ENCODE measurements around the gene PCED1B. TPM values are rescaled to one million over a fixed set of nuclear protein-coding genes. Genes with fewer than 3 reads are reported as not detected.
"Not testable (repeated sequence)": the region's sequence is repeated elsewhere in the genome, so short reads cannot be mapped to it uniquely, and the experiment has no call there.

Gene PCED1B
- total RNA-seq, 1 donor from 2014 or later, result 0.99 TPM

DNA sequence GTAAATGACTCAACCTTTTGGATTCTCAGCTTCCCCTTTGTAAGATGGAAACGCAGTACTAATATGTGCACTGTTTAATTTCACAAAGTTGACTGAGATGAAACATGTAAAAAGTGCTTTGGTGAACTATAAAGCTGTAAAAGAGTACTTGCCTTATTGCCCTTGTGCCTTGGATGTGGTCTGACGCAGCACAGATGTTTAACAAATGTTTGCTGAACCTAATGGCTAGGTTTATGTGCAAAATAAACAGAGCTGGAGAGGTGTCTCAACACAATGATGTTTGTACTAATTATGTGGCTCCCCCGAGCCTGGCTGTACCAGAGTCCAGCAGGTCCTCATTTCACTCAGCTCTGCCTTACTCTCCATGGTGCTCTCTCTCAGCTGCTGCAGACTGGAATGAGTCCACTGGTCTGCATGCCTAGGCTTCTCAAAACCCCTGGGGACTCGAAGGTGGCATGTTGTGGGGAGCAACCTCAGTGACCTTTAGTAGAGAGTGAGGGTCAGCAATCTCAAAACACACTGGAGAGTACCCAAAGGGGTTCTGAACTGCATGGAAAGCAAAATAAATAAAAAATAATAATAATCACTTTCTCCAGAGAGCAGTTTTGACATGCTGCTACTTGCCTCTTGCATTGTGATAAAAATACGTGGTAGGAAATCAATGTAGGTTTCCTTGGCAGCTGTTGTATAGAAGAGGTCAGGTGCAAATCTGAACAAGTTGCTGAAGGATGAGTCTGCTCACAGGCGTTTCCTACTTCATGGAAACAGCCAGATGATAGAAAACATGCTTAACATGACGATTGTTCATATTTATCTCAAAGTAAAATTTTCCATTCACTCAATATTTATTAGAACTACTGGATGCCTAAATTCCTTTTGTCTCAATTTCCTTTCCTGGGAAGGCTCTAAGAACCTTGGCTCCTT is 8.9 kb downstream of the PCED1B start:
- peak; percentile 95 for DNase-seq (ENCODE audit: low read depth)

DNA sequence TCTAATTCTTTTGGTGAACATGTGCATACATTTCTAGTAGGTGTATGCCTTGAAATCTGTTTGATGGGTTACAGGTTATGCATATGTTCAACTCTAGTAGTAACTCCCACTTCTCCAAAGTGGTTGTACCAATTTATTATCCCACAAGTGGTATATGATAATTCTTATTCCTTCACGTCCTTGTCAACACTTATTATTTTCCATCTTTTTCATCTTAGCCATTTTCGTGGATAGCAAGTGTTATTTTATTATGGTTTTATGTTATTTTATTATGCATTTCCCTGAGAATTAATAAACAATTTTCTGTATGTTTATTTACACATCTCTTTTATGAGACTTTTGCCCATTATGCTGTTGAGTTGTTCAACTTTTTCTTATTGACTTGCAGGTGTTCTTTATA is 11.6 kb downstream of the PCED1B start:
- no peak for DNase-seq (ENCODE audit: low read depth)

DNA sequence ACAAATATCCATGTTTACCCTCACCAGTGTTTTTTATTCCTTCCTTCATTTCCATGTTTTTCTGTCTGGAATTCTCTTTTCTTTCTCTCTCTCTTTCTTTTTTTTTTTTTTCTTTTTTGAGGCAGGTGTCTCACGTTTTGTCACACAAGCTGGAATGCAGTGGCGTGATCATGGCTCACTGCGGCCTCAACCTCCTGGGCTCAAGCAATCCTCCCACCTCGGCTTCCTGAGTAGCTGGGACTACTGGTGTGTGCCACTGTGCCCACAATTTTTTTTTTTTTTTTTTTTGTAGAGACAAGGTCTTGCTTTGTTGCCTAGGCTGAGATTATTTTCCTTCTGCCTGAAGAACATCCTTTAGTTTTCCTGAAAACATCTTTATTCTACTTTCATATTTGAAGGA is 15.4 kb downstream of the PCED1B start:
- peak; percentile 65 for DNase-seq (ENCODE audit: low read depth)

DNA sequence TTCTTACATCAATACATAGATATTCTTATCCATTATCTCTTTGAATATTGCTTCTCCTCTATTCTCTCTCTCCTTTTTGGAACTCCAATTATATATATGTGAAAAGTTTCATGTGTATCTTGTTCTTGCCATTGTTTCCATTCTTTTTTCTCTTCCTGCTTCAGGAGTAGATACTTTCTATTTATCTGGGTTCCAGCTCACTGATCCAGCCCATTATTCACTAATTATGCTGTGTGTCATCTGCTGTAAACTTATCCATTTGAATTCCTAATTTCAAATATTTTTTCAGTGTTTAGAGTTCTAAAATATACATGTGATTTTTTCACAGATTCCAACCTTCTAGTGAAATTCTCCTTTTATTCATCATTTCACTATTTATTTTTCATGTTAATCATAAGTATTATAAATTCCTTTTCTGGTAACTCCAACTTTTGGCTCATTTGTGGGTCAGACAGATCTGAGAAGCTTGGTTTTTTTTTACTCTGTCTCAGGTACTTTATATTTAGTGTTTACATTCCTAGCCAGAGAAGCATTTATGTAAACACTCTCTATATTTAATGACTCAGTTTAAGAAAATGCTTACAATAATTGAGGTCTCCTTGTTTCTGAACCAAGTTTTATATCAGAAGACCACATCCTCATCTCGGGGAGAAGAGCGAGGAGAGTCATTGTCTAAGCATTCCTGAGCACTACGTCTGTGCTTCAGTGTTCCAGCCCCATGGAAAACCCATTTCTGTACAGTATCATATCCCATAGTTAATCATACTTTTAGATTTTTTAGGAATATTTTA is 16.2 kb downstream of the PCED1B start:
- peak; percentile 40 for DNase-seq (ENCODE audit: low read depth)

DNA sequence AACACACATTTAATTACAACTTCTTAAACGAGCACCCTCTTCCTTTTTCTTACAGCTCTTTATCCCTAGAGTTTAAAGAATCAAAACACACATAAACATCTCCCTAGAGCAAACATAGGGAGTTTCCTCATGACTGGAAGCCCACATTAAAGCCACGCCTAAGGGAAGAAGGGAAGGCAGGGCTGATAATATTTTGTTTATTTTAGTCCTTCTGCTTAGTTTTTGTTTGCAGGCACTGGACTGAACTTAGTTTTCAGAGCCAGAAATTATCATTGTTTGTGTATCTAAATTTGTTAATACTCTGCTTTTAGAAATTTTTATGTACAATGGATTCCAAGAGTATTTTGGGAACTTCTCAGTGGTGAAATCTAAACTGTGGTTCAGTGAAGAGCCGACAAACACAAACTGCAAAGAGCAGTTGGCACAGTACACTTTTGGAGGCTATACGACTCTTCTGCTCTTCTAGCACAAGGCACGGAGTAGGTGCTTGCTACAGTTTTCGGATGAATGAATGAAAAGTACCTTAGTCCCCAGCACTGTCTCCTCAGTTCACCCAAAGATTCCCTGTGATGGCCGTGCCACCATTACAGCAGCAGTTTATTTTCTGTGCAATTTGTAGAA is 18.0 kb downstream of the PCED1B start:
- no peak for DNase-seq (ENCODE audit: low read depth)

DNA sequence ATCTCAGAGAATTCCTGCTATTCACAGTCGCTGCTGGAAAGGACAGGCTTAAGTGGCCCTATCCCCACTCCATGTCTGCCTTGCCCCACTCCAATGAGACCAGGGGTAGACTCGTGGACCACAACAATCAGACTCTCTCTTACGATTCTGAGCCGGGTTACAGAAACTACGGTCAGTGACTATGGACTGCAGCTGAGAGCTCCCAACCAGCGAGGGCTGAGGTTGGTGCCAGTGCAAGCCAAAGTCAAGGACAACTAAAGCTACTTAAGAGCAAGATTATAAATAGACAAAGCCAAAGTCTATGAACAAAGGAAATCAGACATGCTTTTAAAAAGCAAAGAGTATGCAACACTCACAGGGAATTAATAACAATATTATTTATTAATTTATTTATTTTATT is 18.7 kb downstream of the PCED1B start:
- no peak for DNase-seq (ENCODE audit: low read depth)

DNA sequence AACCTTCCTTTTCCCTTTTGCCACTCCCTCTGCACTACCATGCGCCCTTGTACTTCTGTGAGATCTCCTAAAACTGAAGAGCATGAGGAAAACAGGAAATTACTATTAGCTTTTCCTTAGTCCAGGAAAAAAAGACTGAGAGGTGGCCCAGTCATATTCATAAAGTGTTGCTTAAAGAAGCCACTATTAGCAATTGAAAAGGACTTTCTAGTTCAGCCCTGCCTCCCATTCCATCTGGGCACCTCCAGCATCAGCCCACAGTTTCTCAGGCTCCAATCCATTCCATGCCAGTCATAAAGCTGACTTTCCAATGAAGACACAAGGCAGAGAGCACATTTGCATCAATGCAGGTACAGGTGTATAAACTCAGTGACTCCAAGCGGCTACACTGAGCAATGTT is 20.2 kb downstream of the PCED1B start:
- DNase-seq (ENCODE audit: low read depth), result no peak

DNA sequence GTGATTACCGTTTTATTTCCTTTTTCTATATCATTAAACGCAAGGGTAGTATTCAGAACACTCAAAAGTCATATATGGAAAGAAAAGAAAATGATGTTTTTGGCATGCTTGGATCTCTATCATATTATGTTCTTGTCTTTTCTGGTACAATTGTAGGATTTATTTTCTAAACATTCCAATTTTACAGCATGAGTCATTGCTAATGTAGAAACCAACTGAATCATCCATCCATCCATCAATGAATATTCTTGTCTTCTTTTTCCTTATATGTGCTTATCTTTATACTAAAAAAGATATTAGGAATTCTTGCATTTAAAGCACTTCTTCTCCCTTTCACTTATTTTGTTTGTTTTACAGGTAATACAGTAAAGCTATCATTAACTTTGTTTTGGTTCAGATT is 20.7 kb downstream of the PCED1B start:
- no peak for DNase-seq (ENCODE audit: low read depth)

DNA sequence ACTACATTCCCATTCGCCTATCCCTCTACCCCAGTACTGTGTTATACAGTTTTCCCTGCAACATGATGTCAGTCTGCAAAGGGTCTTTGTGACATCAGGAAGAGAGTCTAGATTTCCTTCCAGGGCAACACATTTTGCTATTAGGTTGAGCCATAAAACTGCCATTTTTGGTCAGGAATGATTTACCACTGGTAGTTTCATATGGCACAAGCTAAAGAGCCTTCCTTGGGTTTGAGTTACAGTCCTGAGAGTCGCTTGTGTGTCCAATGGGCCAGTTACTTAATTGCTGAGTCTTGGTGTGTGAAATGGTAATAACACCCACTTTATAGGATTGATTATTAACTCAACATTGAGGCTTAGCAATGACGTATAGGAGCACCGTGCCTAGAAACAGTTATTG is 23.0 kb downstream of the PCED1B start:
- DNase-seq (ENCODE audit: low read depth), result no peak

DNA sequence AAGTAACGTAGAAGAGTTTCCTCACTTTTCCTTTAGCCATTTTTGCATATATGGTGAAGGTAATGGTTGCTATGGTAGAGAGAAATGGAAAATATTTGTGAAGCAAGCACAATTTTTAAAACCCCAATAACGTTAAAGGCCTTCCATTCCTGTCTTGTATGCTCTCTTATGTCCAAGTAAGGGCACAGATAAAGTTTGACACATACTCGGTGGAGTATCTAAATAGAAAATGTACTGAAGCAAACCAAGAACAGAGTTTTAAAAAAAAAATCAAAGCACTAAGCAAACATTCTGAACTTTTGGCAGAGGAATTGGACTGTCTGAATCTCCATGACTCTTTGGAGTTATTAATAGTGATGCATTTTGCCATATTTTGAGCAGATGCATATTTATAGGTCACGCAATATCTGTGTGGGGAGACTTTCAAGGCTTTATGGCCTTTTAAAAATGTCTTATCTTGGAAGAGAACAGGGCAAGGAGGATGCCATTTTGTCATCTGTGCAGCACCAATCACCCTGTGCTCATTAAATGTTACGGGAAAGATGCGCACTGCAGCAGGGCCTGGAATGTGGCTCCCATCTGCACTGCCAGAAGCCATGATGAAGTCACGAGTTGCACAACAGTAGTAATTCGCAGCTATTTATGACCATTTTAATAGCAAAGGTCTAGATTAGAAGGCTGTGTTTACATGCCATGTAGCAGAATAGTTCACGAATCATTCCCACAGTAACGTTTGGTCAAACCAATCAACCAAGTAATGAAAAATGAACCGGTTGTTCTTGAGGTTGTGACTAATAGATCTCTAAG is 23.6 kb downstream of the PCED1B start:
- no peak for DNase-seq (ENCODE audit: low read depth)

DNA sequence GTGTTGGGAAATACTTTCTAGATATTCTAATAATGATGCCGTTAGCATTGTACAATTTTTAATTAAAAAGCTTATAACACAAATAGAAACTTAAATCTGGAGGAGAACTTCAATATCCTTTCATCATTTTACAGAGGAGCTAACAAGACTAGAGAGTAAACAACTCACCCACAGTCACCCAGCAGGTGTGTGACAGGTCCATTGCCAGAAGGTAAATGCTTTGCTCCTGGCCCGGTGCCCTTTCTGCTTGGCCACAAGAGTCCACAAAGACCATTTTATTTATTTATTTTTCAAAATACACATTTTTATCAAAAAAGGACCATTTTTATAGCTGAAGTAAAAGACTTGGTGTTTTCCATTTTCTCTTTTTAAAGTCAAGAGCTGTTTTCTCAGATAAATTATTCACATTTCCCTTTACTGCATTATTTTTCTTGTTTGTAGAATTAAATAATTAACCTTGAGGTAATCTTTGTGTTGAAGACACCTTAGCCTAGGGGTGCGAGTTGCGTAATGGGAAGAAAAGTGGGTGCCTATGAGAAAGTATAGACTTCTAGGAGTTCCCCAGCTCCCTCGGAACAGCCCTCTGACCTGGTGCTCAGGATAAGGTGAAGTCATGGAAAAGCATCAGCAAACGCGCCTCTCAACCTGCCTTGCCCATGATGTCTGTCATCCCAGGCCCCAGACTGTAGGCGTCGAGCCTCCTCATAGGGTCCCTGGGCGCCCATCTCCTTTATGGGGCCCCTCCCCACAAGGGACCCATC is 26.7 kb downstream of the PCED1B start:
- DNase-seq (ENCODE audit: low read depth), result no peak

DNA sequence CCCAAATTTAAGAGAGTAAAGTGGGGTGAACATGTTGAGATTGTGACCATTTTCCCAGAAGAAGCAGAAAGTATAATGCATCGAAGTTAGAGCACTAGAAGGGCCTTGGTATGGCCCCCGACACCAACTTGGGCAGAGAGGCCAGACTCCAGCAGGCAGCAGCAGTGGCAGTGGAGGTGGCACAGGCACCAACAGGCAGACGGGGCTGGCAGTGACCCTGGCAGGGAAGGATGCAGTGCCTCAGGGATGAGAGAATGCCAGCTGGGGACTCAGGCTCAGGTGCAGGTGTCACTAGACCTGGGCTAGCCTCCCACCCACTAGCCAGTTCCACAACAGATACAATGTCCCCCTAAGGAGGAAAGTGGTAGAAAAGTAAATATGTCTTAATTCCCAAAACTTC is 28.0 kb downstream of the PCED1B start:
- DNase-seq (ENCODE audit: low read depth), result no peak

DNA sequence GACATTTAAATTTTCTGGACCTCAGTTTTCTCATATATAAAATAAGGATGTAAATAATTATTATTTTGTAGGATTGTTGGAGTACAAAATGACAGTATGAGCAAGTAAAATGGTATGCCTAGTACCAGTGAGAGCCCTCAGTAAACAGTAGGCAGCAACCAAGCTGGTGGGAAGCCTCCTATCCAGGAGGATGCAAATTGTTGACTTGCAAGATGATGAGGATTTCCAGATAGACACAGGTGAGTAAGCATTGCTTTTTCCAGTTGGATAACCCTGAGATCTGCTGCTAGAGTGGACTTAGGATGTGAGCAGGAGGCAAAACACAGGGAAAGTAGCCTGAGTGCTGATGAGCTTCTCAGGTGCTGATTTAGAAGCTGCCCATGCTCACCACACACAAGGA is 28.5 kb downstream of the PCED1B start:
- DNase-seq (ENCODE audit: low read depth), result no peak

DNA sequence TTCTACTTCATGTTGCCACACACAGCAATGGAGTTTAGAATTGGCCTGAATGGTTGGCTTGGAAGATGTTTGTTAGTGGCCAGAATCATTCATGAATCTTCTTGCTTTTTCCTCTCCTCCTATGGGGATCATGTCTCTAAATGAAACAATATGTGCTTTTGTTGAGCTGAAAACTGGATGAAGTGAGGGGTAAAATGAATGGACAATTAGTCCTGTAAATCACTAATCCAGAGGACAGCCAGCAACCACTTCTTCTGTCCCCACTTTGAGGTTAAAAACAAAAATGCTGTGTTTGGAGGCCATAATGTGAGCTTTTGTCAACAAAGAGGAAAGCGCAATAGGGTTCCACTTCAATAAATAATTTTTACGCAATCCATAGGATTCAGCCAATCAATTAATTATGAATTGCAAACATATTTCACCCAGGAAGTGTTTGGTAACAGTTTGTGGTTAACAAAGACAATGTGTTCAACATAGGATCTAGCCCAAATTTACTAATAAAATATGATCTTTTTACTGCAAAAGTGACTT is 30.7 kb downstream of the PCED1B start:
- no peak for DNase-seq (ENCODE audit: low read depth)

DNA sequence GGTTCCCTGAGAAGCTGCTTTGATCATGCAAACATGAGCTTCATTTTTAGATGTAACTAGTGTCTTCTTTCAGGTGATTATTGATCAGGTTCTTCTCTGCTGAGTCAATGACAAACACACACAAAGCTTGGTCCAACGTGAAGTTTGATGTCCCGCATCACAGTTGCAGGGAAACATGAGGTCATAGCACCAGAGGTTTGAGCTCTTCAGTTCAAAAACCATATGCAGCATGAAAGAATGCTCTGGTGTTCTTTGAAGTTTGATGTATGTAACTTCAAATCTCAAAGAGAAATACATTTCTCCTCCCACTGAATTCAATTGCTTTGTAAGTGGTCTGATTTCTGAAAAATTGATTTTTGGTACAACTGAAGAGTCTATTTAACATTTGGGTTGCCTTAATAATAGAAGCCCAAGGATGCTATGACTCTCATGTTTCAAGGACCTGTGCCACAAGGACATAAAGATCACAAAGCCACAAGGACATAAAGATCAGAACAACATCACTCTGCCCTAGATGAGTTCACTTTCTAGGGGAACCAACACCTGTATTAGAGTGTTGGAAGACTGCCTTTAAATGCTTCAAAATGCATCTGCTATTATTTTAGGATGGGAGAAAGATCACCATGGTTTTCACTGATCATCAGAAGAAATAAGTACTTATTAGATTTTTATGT is 31.4 kb downstream of the PCED1B start:
- no peak for DNase-seq (ENCODE audit: low read depth)

DNA sequence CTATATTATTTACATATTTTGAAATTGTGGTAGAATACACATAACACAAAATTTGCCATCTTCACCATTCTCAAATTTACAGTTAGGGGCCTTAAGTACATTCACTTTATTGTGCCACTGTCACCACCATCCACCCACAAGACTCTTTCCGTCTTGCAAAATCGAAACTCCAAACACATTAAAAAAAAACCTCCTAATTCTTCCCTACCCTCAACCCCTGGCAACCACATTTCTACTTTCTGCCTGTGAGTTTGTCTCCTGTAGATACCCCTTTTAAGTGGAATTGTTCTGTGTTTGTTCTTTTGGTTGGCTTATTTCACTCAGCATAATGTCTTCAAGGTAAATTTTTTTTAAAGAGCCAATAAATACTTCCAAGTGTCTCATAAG is 32.0 kb downstream of the PCED1B start:
- no peak for DNase-seq (ENCODE audit: low read depth)

DNA sequence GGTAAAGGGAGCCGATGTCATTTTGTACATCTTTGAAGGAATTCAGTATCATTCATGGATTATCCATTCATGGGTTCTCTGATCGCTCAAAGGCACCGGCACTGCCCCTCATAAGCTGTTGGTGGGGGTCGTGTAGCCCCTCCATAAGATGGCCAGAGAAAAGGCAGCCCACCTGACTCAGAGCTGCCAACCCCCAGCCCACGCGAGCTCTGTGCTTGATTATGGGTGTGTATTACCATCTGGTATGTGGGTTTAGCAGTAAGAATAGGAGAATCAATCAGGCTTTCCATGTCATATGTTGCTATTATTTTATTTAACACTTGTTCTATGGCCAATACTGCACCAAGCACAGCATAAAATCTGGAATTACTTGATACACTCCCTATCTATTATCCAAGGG is 32.4 kb downstream of the PCED1B start:
- DNase-seq (ENCODE audit: low read depth), result no peak

DNA sequence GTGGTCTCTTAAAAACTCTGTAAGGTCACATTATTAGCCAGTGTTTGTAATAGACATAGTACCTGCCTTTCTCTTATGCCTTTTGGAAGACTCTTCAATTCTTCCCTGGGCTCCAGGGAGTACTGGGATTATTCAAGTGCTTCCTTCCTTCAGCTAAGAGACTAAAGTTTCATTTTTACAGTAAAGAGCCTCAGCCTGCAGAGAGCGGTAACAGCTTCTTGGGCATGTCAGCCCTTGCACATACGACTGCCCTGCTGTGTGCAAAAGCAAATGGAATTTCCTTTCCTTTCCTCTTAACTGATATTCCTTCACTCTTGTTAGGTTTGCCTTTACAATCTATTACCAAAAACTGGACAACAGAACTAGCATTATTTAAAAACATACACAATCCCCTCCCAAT is 33.3 kb downstream of the PCED1B start:
- DNase-seq (ENCODE audit: low read depth), result no peak

DNA sequence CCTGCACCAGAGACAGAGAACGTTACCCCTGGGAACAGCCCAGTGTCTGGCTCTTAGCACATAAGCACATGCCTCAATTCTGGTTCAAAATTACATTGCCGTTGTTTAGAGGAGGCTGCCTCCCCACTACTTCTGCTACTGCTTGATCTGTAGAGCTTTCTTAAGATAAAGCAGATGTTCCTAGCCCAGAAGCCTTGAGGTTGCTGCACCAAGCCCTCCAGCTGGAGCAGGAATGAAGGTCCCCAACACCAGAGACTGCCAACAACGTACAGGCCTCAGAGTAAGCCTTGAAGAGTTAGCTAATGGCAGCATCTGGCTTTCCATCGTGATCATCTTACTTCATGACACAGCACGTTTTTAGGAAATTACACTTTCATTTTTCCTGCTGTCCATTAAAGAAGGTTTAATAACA is 35.1 kb downstream of the PCED1B start:
- no peak for DNase-seq (ENCODE audit: low read depth)

DNA sequence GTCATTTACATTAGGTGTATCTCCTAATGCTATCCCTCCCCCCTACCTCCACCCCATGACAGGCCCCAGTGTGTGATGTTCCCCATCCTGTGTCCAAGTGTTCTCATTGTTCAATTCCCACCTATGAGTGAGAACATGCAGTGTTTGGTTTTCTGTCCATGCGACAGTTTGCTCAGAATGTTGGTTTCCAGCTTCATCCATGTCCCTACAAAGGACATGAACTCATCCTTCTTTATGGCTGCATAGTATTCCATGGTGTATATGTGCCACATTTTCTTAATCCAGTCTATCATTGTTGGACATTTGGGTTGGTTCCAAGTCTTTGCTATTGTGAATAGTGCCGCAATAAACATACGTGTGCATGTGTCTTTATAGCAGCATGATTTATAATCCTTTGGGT is 37.9 kb downstream of the PCED1B start:
- not testable (repeated sequence) for DNase-seq (ENCODE audit: low read depth)
